H1 (cell line): ENCODE measurements around the gene ZBTB34. TPM values are rescaled to one million over a fixed set of nuclear protein-coding genes. Genes with fewer than 3 reads are reported as not detected.

Experiments
- ASH2L ChIP-seq: fragments of 200-600, 300-600 bp; sonication (generic); IDR thresholded peaks from one replicate; pipeline ENCODE4 v1.7.1; 2017; ENCODE audit warnings: low read length
- BCL11A ChIP-seq, 2 experiments: IDR thresholded peaks; one replicate each; pipeline ENCODE4 v1.6.1; 2011; ENCODE audit warnings: low read depth in 2 of 2, low read length in 2 of 2, mild to moderate bottlenecking in 2 of 2
- EZH2 ChIP-seq: fragments of 200-600 bp; sonication (generic); IDR thresholded peaks from 2 replicates; pipeline ENCODE4 v1.7.1; 2012; ENCODE audit warnings: low read depth, mild to moderate bottlenecking, moderate library complexity, low read length, inconsistent platforms; ENCODE audit not compliant: severe bottlenecking
- FOSL1 ChIP-seq: IDR thresholded peaks from 2 replicates; pipeline ENCODE4 v1.6.1; 2011; ENCODE audit warnings: mild to moderate bottlenecking, low read depth, low read length, moderate library complexity; ENCODE audit not compliant: insufficient read depth
- JUND ChIP-seq: IDR thresholded peaks from 2 replicates; pipeline ENCODE4 v1.6.1; 2011; ENCODE audit warnings: mild to moderate bottlenecking, improper control_type of control experiment, low read length
- SP1 ChIP-seq: IDR thresholded peaks from 2 replicates; pipeline ENCODE4 v1.6.1; 2011; ENCODE audit warnings: low read depth, low read length
- polyA plus RNA-seq, 7 experiments: library from polyadenylated mRNA; depleted of rRNA in 3 of 7; stranded (reverse) in 5 of 7; unstranded in 2 of 7; fragments of >200 nt in 5 of 7; fragments of 200-250 nt in 2 of 7; gene quantifications; 1 replicate in 5 of 7; 2 replicates in 1 of 7; 4 replicates in 1 of 7; pipeline versions ENCODE4 v1.2.1 to v1.2.3, GENCODE V29; 2011 to 2013; ENCODE audit warnings: missing spikeins in 2 of 7, mixed read lengths in 2 of 7
- total RNA-seq: library from RNA; stranded (reverse); fragmentation: NEBNext Ultra II Directional; extraction: Animal tissue kit (Norgen Biotek cat#: 25700); gene quantifications from 2 replicates; pipeline ENCODE4 v1.2.1, GENCODE V29; 2021
- TF ChIP-seq, protein P1 (sequence below): fragments of 300-600 bp; sonication (generic); IDR thresholded peaks from 2 replicates; pipeline ENCODE4 v1.7.1; 2012; ENCODE audit warnings: low read length, moderate library complexity, mild to moderate bottlenecking, inconsistent platforms; ENCODE audit not compliant: insufficient replicate concordance

Gene ZBTB34
- total and polyA plus RNA-seq, 2 of the 8 experiments (the other 6 are each of a cell fraction or from before 2014, with no cell fraction given) = 8.2 to 15.9 TPM

DNA sequence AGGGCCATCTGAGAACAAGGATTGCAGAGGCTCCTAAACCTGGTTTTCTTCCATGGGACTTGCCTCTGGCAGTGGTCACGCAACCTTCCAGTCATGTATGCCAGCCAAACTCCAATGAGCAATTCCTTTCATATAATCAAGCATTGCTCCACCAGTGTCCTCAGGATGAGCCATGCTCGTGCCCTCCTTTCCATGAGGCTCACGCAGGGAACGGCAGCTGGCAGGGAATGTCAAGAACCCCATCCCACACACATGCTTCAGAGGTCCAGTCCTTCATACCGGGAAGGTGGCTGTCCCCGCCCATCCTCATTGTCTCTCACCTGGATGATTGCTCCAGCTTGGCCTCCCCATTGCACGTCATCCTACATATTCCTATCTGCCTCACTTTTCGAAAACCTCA, 13.4 kb upstream of the ZBTB34 start (continued):
- TF ChIP-seq, protein P1, sequence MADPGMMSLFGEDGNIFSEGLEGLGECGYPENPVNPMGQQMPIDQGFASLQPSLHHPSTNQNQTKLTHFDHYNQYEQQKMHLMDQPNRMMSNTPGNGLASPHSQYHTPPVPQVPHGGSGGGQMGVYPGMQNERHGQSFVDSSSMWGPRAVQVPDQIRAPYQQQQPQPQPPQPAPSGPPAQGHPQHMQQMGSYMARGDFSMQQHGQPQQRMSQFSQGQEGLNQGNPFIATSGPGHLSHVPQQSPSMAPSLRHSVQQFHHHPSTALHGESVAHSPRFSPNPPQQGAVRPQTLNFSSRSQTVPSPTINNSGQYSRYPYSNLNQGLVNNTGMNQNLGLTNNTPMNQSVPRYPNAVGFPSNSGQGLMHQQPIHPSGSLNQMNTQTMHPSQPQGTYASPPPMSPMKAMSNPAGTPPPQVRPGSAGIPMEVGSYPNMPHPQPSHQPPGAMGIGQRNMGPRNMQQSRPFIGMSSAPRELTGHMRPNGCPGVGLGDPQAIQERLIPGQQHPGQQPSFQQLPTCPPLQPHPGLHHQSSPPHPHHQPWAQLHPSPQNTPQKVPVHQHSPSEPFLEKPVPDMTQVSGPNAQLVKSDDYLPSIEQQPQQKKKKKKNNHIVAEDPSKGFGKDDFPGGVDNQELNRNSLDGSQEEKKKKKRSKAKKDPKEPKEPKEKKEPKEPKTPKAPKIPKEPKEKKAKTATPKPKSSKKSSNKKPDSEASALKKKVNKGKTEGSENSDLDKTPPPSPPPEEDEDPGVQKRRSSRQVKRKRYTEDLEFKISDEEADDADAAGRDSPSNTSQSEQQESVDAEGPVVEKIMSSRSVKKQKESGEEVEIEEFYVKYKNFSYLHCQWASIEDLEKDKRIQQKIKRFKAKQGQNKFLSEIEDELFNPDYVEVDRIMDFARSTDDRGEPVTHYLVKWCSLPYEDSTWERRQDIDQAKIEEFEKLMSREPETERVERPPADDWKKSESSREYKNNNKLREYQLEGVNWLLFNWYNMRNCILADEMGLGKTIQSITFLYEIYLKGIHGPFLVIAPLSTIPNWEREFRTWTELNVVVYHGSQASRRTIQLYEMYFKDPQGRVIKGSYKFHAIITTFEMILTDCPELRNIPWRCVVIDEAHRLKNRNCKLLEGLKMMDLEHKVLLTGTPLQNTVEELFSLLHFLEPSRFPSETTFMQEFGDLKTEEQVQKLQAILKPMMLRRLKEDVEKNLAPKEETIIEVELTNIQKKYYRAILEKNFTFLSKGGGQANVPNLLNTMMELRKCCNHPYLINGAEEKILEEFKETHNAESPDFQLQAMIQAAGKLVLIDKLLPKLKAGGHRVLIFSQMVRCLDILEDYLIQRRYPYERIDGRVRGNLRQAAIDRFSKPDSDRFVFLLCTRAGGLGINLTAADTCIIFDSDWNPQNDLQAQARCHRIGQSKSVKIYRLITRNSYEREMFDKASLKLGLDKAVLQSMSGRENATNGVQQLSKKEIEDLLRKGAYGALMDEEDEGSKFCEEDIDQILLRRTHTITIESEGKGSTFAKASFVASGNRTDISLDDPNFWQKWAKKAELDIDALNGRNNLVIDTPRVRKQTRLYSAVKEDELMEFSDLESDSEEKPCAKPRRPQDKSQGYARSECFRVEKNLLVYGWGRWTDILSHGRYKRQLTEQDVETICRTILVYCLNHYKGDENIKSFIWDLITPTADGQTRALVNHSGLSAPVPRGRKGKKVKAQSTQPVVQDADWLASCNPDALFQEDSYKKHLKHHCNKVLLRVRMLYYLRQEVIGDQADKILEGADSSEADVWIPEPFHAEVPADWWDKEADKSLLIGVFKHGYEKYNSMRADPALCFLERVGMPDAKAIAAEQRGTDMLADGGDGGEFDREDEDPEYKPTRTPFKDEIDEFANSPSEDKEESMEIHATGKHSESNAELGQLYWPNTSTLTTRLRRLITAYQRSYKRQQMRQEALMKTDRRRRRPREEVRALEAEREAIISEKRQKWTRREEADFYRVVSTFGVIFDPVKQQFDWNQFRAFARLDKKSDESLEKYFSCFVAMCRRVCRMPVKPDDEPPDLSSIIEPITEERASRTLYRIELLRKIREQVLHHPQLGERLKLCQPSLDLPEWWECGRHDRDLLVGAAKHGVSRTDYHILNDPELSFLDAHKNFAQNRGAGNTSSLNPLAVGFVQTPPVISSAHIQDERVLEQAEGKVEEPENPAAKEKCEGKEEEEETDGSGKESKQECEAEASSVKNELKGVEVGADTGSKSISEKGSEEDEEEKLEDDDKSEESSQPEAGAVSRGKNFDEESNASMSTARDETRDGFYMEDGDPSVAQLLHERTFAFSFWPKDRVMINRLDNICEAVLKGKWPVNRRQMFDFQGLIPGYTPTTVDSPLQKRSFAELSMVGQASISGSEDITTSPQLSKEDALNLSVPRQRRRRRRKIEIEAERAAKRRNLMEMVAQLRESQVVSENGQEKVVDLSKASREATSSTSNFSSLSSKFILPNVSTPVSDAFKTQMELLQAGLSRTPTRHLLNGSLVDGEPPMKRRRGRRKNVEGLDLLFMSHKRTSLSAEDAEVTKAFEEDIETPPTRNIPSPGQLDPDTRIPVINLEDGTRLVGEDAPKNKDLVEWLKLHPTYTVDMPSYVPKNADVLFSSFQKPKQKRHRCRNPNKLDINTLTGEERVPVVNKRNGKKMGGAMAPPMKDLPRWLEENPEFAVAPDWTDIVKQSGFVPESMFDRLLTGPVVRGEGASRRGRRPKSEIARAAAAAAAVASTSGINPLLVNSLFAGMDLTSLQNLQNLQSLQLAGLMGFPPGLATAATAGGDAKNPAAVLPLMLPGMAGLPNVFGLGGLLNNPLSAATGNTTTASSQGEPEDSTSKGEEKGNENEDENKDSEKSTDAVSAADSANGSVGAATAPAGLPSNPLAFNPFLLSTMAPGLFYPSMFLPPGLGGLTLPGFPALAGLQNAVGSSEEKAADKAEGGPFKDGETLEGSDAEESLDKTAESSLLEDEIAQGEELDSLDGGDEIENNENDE = no peak
- TF ChIP-seq ASH2L (no peak), EZH2 (no peak), FOSL1 (no peak), SP1 (no peak), JUND (no peak), BCL11A (IDR thresholded peaks at IDR 0.05; ENCODE audit: low read depth in 2 of 2, low read length in 2 of 2) (no peak)
